A549 treated with CpdA at 1 μM for 4 hours (cell line): ENCODE results near the gene PRPF38A. TPM values are rescaled to one million over a fixed set of nuclear protein-coding genes. Genes with fewer than 3 reads are reported as not detected.

Source experiments
- total RNA-seq: library from RNA; stranded (reverse); fragments of 200-300 nt; extraction: Qiagen RNA extraction; gene quantifications from 5 replicates; pipeline ENCODE4 v1.2.3, GENCODE V29; 2022; ENCODE audit warnings: low read depth

The PRPF38A gene
- 14.0 to 21.0 TPM (median 19.7 TPM) in 5 replicates for total RNA-seq

GRCh38 chr1:52404116-52404974 lies at the start of gene PRPF38A, which contains the start of gene ORC1:
PRPF38A (plus strand) TSS chr1:52404602; CDS start chr1:52404750, 148 bp downstream.
ORC1 (minus strand) TSS chr1:52404423; CDS start chr1:52402223, 2,200 bp downstream.

GRCh38 chr1:52365746-52366516 lies 38.5 kb upstream of the PRPF38A start, which contains the start of gene CC2D1B:
CC2D1B (minus strand) TSS chr1:52366205; CDS start chr1:52364620, 1,585 bp downstream.

Other genes starting within 250 kb of the PRPF38A start
- gene CC2D1B, start 38.4 kb upstream of the PRPF38A start, total RNA-seq: 16.6 to 19.1 TPM (median 16.9 TPM) in 5 replicates
- gene ORC1, start 179 bp upstream of the PRPF38A start, total RNA-seq: 18.0 to 21.4 TPM (median 19.0 TPM) in 5 replicates
- 15.8 to 26.3 TPM (median 16.9 TPM) in 5 replicates for gene TUT4, start 148.5 kb downstream of the PRPF38A start, total RNA-seq
- not detected in 5 replicates for gene GPX7, start 197.8 kb downstream of the PRPF38A start, total RNA-seq
- 0.19 TPM in 1 of 5 replicates, not detected in the others for gene SHISAL2A, start 228.6 kb downstream of the PRPF38A start, total RNA-seq